Type B pancreatic cell (in vitro differentiated cells): ENCODE data around the gene FAT1. TPM values are rescaled to one million over a fixed set of nuclear protein-coding genes. Genes with fewer than 3 reads are reported as not detected.

Source experiments
- DNase-seq: peaks from one replicate; pipeline ENCODE4 v3.0.0; 2021; ENCODE audit warnings: mixed read lengths; ENCODE audit not compliant: unreplicated experiment; ENCODE audit errors: extremely low spot score
- H3K27ac Mint-ChIP-seq: 2 replicates; pipeline ENCODE4 v1.8.0; 2021; ENCODE audit warnings: mild to moderate bottlenecking, mixed read lengths
- H3K27me3 Mint-ChIP-seq: 2 replicates; pipeline ENCODE4 v1.8.0; 2021; ENCODE audit warnings: mixed read lengths
- H3K36me3 Mint-ChIP-seq: 2 replicates; pipeline ENCODE4 v1.8.0; 2021; ENCODE audit warnings: mixed read lengths
- H3K4me1 Mint-ChIP-seq: one replicate; pipeline ENCODE4 v1.8.0; 2021; ENCODE audit warnings: mixed read lengths; ENCODE audit not compliant: unreplicated experiment
- H3K4me3 Mint-ChIP-seq: 2 replicates; pipeline ENCODE4 v1.8.0; 2021; ENCODE audit warnings: mild to moderate bottlenecking, mixed read lengths
- H3K9me3 Mint-ChIP-seq: 2 replicates; pipeline ENCODE4 v1.8.0; 2021; ENCODE audit warnings: mixed read lengths
- CTCF ChIP-seq: fragments of 200-600 bp; sonication (generic); conservative IDR thresholded peaks from 2 replicates; pipeline ENCODE4 v1.5.0; 2021; ENCODE audit warnings: antibody characterized with exemption, mild to moderate bottlenecking
- total RNA-seq: library from RNA; stranded (reverse); gene quantifications from 2 replicates; pipeline ENCODE4 v1.2.1, GENCODE V29; 2021; ENCODE audit warnings: low replicate concordance

Gene FAT1
- total RNA-seq, 1 donor from 2014 or later, result 197 TPM

- H3K9me3 Mint-ChIP-seq, result peaks cover 23% of the 10 kb centered on the region
- H3K27me3 Mint-ChIP-seq, result no peaks in the 10 kb centered on the region
- H3K27ac Mint-ChIP-seq, result no peak overlapping the region
- DNase-seq, result no peak
- TF ChIP-seq CTCF, result no peak
- peaks cover 12% of the 10 kb centered on the region for H3K4me1 Mint-ChIP-seq
- no peak overlapping the region for H3K4me3 Mint-ChIP-seq
- H3K36me3 Mint-ChIP-seq, result peaks cover 51% of the 10 kb centered on the region
These were observed 9.5 kb downstream of the FAT1 start for GRCh38 chr4:186714006-186714675.

GRCh38 chr4:186712690-186713089 lies 11.0 kb downstream of the FAT1 start:
- Mint-ChIP-seq H3K27me3 (no peaks in the 10 kb centered on the region), H3K4me1 (peaks cover 12% of the 10 kb centered on the region), H3K4me3 (no peak overlapping the region), H3K9me3 (peaks cover 20% of the 10 kb centered on the region), H3K36me3 (peaks cover 60% of the 10 kb centered on the region), H3K27ac (peak overlapping the region; percentile 56)
- no peak for TF ChIP-seq CTCF
- DNase-seq, result no peak

GRCh38 chr4:186710521-186711119 lies 13.0 kb downstream of the FAT1 start:
- Mint-ChIP-seq H3K4me3 (no peak overlapping the region), H3K9me3 (peaks cover 14% of the 10 kb centered on the region), H3K27ac (peak overlapping the region; percentile 14), H3K4me1 (peaks cover 12% of the 10 kb centered on the region), H3K36me3 (peaks cover 67% of the 10 kb centered on the region), H3K27me3 (no peaks in the 10 kb centered on the region)
- TF ChIP-seq CTCF, result no peak
- DNase-seq, result no peak

DNA sequence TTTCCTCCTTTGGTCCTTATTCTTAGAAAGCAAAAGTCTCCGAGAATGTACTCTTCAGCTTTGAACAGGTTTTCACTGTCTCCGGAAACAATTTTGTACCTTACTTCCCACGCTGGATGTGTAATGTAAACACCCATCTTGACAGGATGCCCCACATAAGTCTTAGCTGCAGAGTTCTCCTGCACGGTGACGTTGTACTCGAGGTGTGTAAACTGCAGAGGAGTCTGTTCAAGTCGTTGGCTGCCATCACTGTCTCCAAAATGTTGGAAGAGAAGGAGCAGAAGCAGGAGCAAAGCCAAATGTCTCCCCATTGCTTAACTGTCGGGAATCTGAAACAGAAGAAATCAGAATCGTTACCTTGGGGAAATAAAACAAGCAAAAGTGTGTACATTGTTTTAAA lies 14.1 kb downstream of the FAT1 start:
- no peak overlapping the region for H3K27ac Mint-ChIP-seq
- H3K36me3 Mint-ChIP-seq, result peaks cover 71% of the 10 kb centered on the region
- TF ChIP-seq CTCF, result no peak
- no peak for DNase-seq
- H3K4me1 Mint-ChIP-seq, result peaks cover 12% of the 10 kb centered on the region
- H3K27me3 Mint-ChIP-seq, result no peaks in the 10 kb centered on the region
- H3K9me3 Mint-ChIP-seq, result peaks cover 14% of the 10 kb centered on the region
- no peak overlapping the region for H3K4me3 Mint-ChIP-seq

GRCh38 chr4:186708554-186708953 lies 15.1 kb downstream of the FAT1 start:
- no peaks in the 10 kb centered on the region for H3K27me3 Mint-ChIP-seq
- peaks cover 8% of the 10 kb centered on the region for H3K9me3 Mint-ChIP-seq
- H3K27ac Mint-ChIP-seq, result no peak overlapping the region
- no peak for TF ChIP-seq CTCF
- H3K4me1 Mint-ChIP-seq, result peaks cover 16% of the 10 kb centered on the region
- no peak for DNase-seq
- H3K4me3 Mint-ChIP-seq, result no peak overlapping the region
- peaks cover 73% of the 10 kb centered on the region for H3K36me3 Mint-ChIP-seq
